Osteoblast (primary cell): ENCODE data around the gene SEPTIN10. TPM values are rescaled to one million over a fixed set of nuclear protein-coding genes. Genes with fewer than 3 reads are reported as not detected.

Experiments
- DNase-seq: peaks from one replicate; pipeline ENCODE4 v3.0.0; 2011; ENCODE audit warnings: low spot score, mixed read lengths; ENCODE audit not compliant: insufficient read length; ENCODE audit errors: missing footprints
- H2AFZ ChIP-seq: 2 replicates; pipeline ENCODE4 v1.6.0; 2011; ENCODE audit warnings: mild to moderate bottlenecking, low read length
- H3K27ac ChIP-seq: 2 replicates; pipeline ENCODE4 v1.5.1; 2011; ENCODE audit warnings: mild to moderate bottlenecking, low read depth, low read length, moderate library complexity
- H3K27me3 ChIP-seq: 2 replicates; pipeline ENCODE4 v1.6.0; 2012; ENCODE audit warnings: mild to moderate bottlenecking, control low read depth, inconsistent platforms, low read length, moderate library complexity; ENCODE audit not compliant: insufficient read depth
- H3K36me3 ChIP-seq: 2 replicates; pipeline ENCODE4 v1.5.1; 2011; ENCODE audit warnings: mild to moderate bottlenecking, low read length, control low read depth, moderate library complexity; ENCODE audit not compliant: insufficient read depth
- H3K4me1 ChIP-seq: 2 replicates; pipeline ENCODE4 v1.5.1; 2011; ENCODE audit warnings: mild to moderate bottlenecking, low read length, control low read depth, moderate library complexity; ENCODE audit not compliant: insufficient read depth
- H3K4me2 ChIP-seq: 2 replicates; pipeline ENCODE4 v1.6.0; 2011; ENCODE audit warnings: mild to moderate bottlenecking, low read length; ENCODE audit not compliant: insufficient read depth
- H3K4me3 ChIP-seq: fragments of 200-600 bp; sonication (generic); 3 replicates; pipeline ENCODE4 v1.5.1; 2012; ENCODE audit warnings: mild to moderate bottlenecking, low read length, inconsistent platforms; ENCODE audit not compliant: insufficient read depth
- H3K79me2 ChIP-seq: 2 replicates; pipeline ENCODE4 v1.6.0; 2012; ENCODE audit warnings: mild to moderate bottlenecking, low read length, control low read depth, inconsistent platforms; ENCODE audit not compliant: insufficient read depth
- H3K9me3 ChIP-seq: 2 replicates; pipeline ENCODE4 v1.5.1; 2011; ENCODE audit warnings: low read depth, low read length, control low read depth
- H4K20me1 ChIP-seq: 2 replicates; pipeline ENCODE4 v1.6.0; 2012; ENCODE audit warnings: mild to moderate bottlenecking, low read length, control low read depth; ENCODE audit not compliant: insufficient read depth
- total RNA-seq: library from RNA; depleted of rRNA; stranded (reverse); fragments of >200 nt; gene quantifications from 2 replicates; pipeline ENCODE4 v1.2.3, GENCODE V29; 2012
- TF ChIP-seq, protein P1 (sequence below): IDR thresholded peaks from 2 replicates; pipeline ENCODE4 v1.5.1; 2011; ENCODE audit warnings: mild to moderate bottlenecking, low read depth, low read length, moderate library complexity; ENCODE audit errors: extremely low read depth

The SEPTIN10 gene
- total RNA-seq, 1 donor = 101 TPM

DNA sequence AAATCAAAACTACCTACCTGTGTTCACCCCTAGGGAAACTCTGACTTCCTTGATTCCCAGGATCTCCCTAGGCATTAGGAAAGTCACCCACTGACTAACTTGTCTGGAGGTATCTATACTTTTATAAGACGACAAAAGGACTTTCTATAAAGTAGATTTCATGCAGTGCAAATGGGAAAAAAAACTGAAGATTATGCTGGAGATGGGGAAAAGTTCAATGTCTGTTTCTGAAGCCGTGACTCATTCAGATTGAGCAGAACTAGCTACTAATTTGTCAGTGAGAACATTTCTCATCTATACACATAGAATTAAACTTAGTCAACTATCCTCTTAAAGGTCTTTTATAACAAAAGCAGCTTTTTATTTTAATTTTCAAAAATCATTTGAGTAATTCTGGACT lies 6.0 kb downstream of the SEPTIN10 start:
- H4K20me1 ChIP-seq = no peaks in the 10 kb centered on the region
- H3K4me1 ChIP-seq = peaks cover 59% of the 10 kb centered on the region
- TF ChIP-seq, protein P1, sequence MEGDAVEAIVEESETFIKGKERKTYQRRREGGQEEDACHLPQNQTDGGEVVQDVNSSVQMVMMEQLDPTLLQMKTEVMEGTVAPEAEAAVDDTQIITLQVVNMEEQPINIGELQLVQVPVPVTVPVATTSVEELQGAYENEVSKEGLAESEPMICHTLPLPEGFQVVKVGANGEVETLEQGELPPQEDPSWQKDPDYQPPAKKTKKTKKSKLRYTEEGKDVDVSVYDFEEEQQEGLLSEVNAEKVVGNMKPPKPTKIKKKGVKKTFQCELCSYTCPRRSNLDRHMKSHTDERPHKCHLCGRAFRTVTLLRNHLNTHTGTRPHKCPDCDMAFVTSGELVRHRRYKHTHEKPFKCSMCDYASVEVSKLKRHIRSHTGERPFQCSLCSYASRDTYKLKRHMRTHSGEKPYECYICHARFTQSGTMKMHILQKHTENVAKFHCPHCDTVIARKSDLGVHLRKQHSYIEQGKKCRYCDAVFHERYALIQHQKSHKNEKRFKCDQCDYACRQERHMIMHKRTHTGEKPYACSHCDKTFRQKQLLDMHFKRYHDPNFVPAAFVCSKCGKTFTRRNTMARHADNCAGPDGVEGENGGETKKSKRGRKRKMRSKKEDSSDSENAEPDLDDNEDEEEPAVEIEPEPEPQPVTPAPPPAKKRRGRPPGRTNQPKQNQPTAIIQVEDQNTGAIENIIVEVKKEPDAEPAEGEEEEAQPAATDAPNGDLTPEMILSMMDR = no peak
- H3K4me3 ChIP-seq = no peak overlapping the region
- H3K9me3 ChIP-seq = no peaks in the 10 kb centered on the region
- H3K4me2 ChIP-seq = peak overlapping the region; percentile 28
- no peaks in the 10 kb centered on the region for H3K36me3 ChIP-seq
- peaks cover 92% of the 10 kb centered on the region for H3K79me2 ChIP-seq
- no peaks in the 10 kb centered on the region for H3K27me3 ChIP-seq
- no peak overlapping the region for H2AFZ ChIP-seq
- peak overlapping the region; percentile 84 for H3K27ac ChIP-seq
- DNase-seq = peak; percentile 29

DNA sequence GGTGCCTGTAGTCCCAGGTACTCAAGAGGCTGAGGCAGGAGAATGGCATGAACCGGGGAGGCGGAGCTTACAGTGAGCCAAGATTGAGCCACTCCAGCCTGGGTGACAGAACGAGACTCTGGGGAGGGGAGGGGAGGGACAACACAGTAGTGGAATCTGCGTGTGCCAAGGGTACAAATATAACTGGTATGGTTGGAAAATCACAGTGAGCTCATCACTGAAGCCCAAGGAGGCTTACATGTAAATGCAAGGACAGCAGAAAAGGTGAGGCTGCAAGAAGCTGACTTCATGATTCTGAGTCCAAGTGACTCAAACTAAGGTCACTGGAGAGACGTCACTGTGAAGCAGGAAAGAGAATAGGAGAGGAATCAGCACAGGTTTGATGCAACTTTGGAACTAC lies 9.2 kb downstream of the SEPTIN10 start:
- Histone ChIP-seq H2AFZ (no peak overlapping the region), H3K27me3 (no peaks in the 10 kb centered on the region), H3K79me2 (peaks cover 93% of the 10 kb centered on the region), H3K27ac (peak overlapping the region; percentile 31), H3K9me3 (no peaks in the 10 kb centered on the region), H3K4me2 (no peak overlapping the region), H4K20me1 (peaks cover 10% of the 10 kb centered on the region), H3K36me3 (no peaks in the 10 kb centered on the region), H3K4me3 (no peak overlapping the region), H3K4me1 (peaks cover 39% of the 10 kb centered on the region)
- DNase-seq = peak; percentile 76
- TF ChIP-seq, protein P1 = no peak

DNA sequence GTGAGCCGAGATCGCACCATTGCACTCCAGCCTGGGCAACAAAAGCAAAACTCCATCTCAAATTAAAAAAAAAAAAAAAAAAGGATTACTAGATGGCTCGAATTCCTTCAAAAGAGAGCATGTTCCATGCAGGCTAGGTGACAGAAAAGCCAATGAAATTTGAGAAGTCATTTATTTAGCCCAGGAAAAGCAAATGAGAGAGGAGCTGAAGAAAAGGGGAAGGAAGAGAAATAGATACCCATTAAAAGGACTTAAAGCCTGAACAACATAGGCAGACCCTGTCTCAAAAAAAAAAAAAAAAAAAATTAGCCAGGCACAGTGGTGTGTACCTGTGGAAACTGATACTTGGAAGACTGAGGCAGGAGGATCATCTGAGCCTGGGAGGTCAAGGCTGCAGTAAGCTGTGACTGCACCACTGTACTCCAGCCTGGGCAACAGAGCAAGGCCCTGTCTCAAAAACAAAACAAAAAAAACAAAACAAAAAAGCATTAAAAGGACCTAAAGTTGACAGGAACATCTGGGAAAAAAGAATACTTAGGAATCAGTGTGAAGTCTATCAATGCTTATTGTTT lies 11.1 kb downstream of the SEPTIN10 start:
- Histone ChIP-seq H3K4me3 (no peak overlapping the region), H3K9me3 (no peaks in the 10 kb centered on the region), H3K27me3 (no peaks in the 10 kb centered on the region), H2AFZ (no peak overlapping the region), H3K4me2 (no peak overlapping the region), H4K20me1 (peaks cover 10% of the 10 kb centered on the region), H3K27ac (no peak overlapping the region), H3K79me2 (peaks cover 93% of the 10 kb centered on the region), H3K36me3 (no peaks in the 10 kb centered on the region), H3K4me1 (peaks cover 20% of the 10 kb centered on the region)
- no peak for DNase-seq
- TF ChIP-seq, protein P1 = no peak

DNA sequence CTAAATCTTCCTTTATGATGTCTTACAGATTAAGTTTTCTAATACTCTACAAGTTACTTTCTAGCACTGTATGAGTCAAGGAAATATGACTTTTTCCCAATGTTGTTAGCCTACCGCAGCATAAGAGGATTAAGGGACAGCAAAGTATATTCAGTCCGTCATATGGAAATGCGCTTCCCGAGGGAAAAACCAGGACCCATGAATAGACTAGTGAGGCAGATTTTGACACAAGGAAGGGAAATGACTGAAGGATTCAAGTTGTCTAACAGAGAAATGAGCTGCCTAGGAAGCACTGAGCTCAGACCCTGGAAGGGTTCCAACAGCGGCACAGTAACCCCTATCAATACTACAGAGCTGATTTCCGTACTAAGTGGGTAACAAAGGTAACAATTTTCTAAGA lies 12.0 kb downstream of the SEPTIN10 start:
- Histone ChIP-seq H3K4me3 (no peak overlapping the region), H3K4me2 (no peak overlapping the region), H3K36me3 (no peaks in the 10 kb centered on the region), H3K27ac (no peak overlapping the region), H2AFZ (no peak overlapping the region), H3K79me2 (peaks cover 93% of the 10 kb centered on the region), H3K4me1 (peaks cover 11% of the 10 kb centered on the region), H3K27me3 (no peaks in the 10 kb centered on the region), H3K9me3 (no peaks in the 10 kb centered on the region), H4K20me1 (peaks cover 13% of the 10 kb centered on the region)
- TF ChIP-seq, protein P1 = no peak
- DNase-seq = peak; percentile 15
